ENCODE results near the gene SH3TC2.

Gene SH3TC2

GRCh38 chr5:148970876-148971275, 92.0 kb downstream of the SH3TC2 start:
- no peak for DNase-seq (ENCODE audit: low read depth in 2 of 2)

GRCh38 chr5:148970228-148970627, 92.6 kb downstream of the SH3TC2 start:
- no peak for DNase-seq (ENCODE audit: low read depth in 2 of 2)

GRCh38 chr5:148969291-148969690, 93.6 kb downstream of the SH3TC2 start:
- no peak for DNase-seq (ENCODE audit: low read depth in 2 of 2)

- no peak for DNase-seq (ENCODE audit: low read depth in 2 of 2)
These were observed 94.6 kb downstream of the SH3TC2 start for GRCh38 chr5:148968311-148968710.

GRCh38 chr5:148967783-148968182, 95.1 kb downstream of the SH3TC2 start:
- no peak for DNase-seq (ENCODE audit: low read depth in 2 of 2)

GRCh38 chr5:148966938-148967337, 95.9 kb downstream of the SH3TC2 start:
- no peak for DNase-seq (ENCODE audit: low read depth in 2 of 2)

- DNase-seq (ENCODE audit: low read depth in 2 of 2): no peak
These were observed 96.5 kb downstream of the SH3TC2 start for GRCh38 chr5:148966348-148966747.

- DNase-seq (ENCODE audit: low read depth in 2 of 2): no peak
These were observed 97.2 kb downstream of the SH3TC2 start for GRCh38 chr5:148965511-148966265.

- no peak for DNase-seq (ENCODE audit: low read depth in 2 of 2)
These were observed 99.2 kb downstream of the SH3TC2 start for GRCh38 chr5:148963664-148964063.

- DNase-seq (ENCODE audit: low read depth in 2 of 2): no peak
These were observed 100.0 kb downstream of the SH3TC2 start for GRCh38 chr5:148962761-148963324.

- DNase-seq (ENCODE audit: low read depth in 2 of 2): no peak
These were observed 100.7 kb downstream of the SH3TC2 start for GRCh38 chr5:148962200-148962550.

GRCh38 chr5:148961261-148962199, 101.3 kb downstream of the SH3TC2 start:
- DNase-seq (ENCODE audit: low read depth in 2 of 2): no peak

GRCh38 chr5:148960070-148960769, 102.6 kb downstream of the SH3TC2 start:
- no peak for DNase-seq (ENCODE audit: low read depth in 2 of 2)

GRCh38 chr5:148957591-148958202, 105.2 kb downstream of the SH3TC2 start:
- peak; percentile 3 to 14 for DNase-seq (ENCODE audit: low read depth in 2 of 2)

- no peak for DNase-seq (ENCODE audit: low read depth in 2 of 2)
These were observed 106.1 kb downstream of the SH3TC2 start for GRCh38 chr5:148956477-148957385.
